Activated CD4-positive, alpha-beta T cell treated with anti-CD3 and anti-CD28 coated beads for 36 hours (primary cell): ENCODE data around the gene ERCC6L2. TPM values are rescaled to one million over a fixed set of nuclear protein-coding genes. Genes with fewer than 3 reads are reported as not detected.

ENCODE experiments used
- ATAC-seq: fragments of 200-7000 bp; cut with Tn5 transposase; one replicate; pipeline ENCODE4 v1.10.0; 2021; ENCODE audit warnings: mild to moderate bottlenecking, moderate library complexity
- CTCF ChIA-PET: fragments of 350-600 bp; sonication (Branson Sonifier 250); formaldehyde crosslinking; loops from one replicate; lab custom pipeline; 2021; ENCODE audit warnings: antibody characterized with exemption; lab: Charles Lee
- POLR2A ChIA-PET: fragments of 350-600 bp; sonication (Branson Sonifier 250); formaldehyde crosslinking; loops from one replicate; lab custom pipeline; 2021; ENCODE audit warnings: antibody characterized with exemption, inconsistent platforms; lab: Charles Lee
- DNase-seq: peaks from one replicate; pipeline ENCODE4 v3.0.0-alpha.2; 2020
- H3K27ac Mint-ChIP-seq: one replicate; pipeline ENCODE4 v1.8.0; 2021; ENCODE audit warnings: mixed read lengths
- H3K27me3 Mint-ChIP-seq: one replicate; pipeline ENCODE4 v1.8.0; 2021; ENCODE audit warnings: mixed read lengths
- H3K36me3 Mint-ChIP-seq: one replicate; pipeline ENCODE4 v1.8.0; 2021; ENCODE audit warnings: low read depth, mixed read lengths
- H3K4me1 Mint-ChIP-seq: one replicate; pipeline ENCODE4 v1.8.0; 2021; ENCODE audit warnings: mixed read lengths
- H3K4me3 Mint-ChIP-seq: one replicate; pipeline ENCODE4 v1.8.0; 2021; ENCODE audit warnings: mild to moderate bottlenecking, moderate library complexity, mixed read lengths
- H3K9me3 Mint-ChIP-seq: one replicate; pipeline ENCODE4 v1.8.0; 2021; ENCODE audit warnings: low read depth, mixed read lengths
- intact Hi-C, 2 experiments: fragments of 100-400 bp; cut with DNase I in 1 of 2; cut with micrococcal nuclease in 1 of 2; formaldehyde crosslinking; loops; one replicate each; pipeline versions ENCODE4 v1.14.2 to v1.15.1; 2022 to 2024; cut with DNase I, micrococcal nuclease
- total RNA-seq, 2 experiments: library from RNA; stranded (reverse); gene quantifications; one replicate each; pipeline ENCODE4 v1.2.3, GENCODE V29; 2021

The ERCC6L2 gene
- total RNA-seq, 2 experiments from 2014 or later, result 24.0 to 25.9 TPM

- POLR2A ChIA-PET, result no interaction called here
- no peak for ATAC-seq
- no peak for DNase-seq
- H3K9me3 Mint-ChIP-seq, result peaks cover 6% of the 10 kb centered on the region
- no peaks in the 10 kb centered on the region for H3K27me3 Mint-ChIP-seq
- CTCF ChIA-PET, result interaction anchor here (1.4 kb wide), 1 partner anchor 20 kb away, joined by 3 read pairs; no protein-coding TSS in a partner anchor
- H3K4me1 Mint-ChIP-seq, result peaks cover 9% of the 10 kb centered on the region
- H3K4me3 Mint-ChIP-seq, result no peak overlapping the region
- intact Hi-C loops, result no loop called here
- peaks cover 44% of the 10 kb centered on the region for H3K36me3 Mint-ChIP-seq
- H3K27ac Mint-ChIP-seq, result no peak overlapping the region
These were observed 5.1 kb upstream of the ERCC6L2 start for GRCh38 chr9:95870352-95870751.

- intact Hi-C loops, result no loop called here
- CTCF ChIA-PET, result interaction anchor here (1.4 kb wide), 1 partner anchor 21 kb away, joined by 3 read pairs; no protein-coding TSS in a partner anchor
- no peak for DNase-seq
- Mint-ChIP-seq H3K27ac (no peak overlapping the region), H3K4me3 (no peak overlapping the region), H3K4me1 (peaks cover 9% of the 10 kb centered on the region), H3K36me3 (peaks cover 41% of the 10 kb centered on the region), H3K9me3 (peaks cover 6% of the 10 kb centered on the region), H3K27me3 (no peaks in the 10 kb centered on the region)
- no peak for ATAC-seq
- POLR2A ChIA-PET, result no interaction called here
These were observed 4.6 kb upstream of the ERCC6L2 start for GRCh38 chr9:95870906-95871305.

GRCh38 chr9:95874303-95874988 is 1.0 kb upstream of the ERCC6L2 start:
- ChIA-PET CTCF (interaction anchor here (0.6 to 1.4 kb wide), 4 partner anchors 8 to 133 kb away, joined by 3 to 4 read pairs (median 4); no protein-coding TSS in a partner anchor), POLR2A (interaction anchor here (0.7 kb wide), 1 partner anchor 22 kb away, joined by 3 read pairs; no protein-coding TSS in a partner anchor)
- H3K4me3 Mint-ChIP-seq, result no peak overlapping the region
- H3K4me1 Mint-ChIP-seq, result peaks cover 12% of the 10 kb centered on the region
- DNase-seq, result no peak
- H3K9me3 Mint-ChIP-seq, result peaks cover 4% of the 10 kb centered on the region
- peaks cover 45% of the 10 kb centered on the region for H3K36me3 Mint-ChIP-seq
- intact Hi-C loops, result loop anchor here (2.0 kb wide), 2 partner anchors 52 to 558 kb away; partner anchors contain the start of gene FANCC (in 1 of the 2)
- no peak for ATAC-seq
- no peaks in the 10 kb centered on the region for H3K27me3 Mint-ChIP-seq
- H3K27ac Mint-ChIP-seq, result no peak overlapping the region

DNA sequence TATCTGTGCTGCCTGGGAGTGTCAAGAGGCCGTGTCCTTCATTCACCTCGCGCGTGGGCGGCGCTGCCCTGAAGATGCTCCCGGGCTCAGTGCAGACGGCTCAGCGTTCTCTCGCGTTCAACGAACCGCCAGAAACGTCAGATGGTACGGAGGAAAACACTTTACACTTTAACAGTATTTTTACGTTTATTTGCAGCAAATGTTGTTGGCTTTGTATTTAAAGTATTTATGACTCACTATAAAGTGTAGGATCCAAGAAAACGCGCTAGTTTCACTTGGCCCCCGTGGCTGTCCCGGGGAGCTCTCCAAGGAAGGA is 544 bp upstream of the ERCC6L2 start:
- peaks cover 43% of the 10 kb centered on the region for H3K36me3 Mint-ChIP-seq

GRCh38 chr9:95876138-95876444 is 600 bp downstream of the ERCC6L2 start:
- DNase-seq, result no peak
- Mint-ChIP-seq H3K27ac (no peak overlapping the region), H3K36me3 (peaks cover 32% of the 10 kb centered on the region), H3K4me1 (peaks cover 24% of the 10 kb centered on the region), H3K4me3 (no peak overlapping the region), H3K9me3 (peaks cover 2% of the 10 kb centered on the region), H3K27me3 (no peaks in the 10 kb centered on the region)
- intact Hi-C loops, result loop anchor here (1.0 to 5.0 kb wide), 8 partner anchors 141 to 901 kb away; partner anchors contain the start of genes ZNF367 (in 2 of the 2) and ZNF510 (in 1 of the 2)
- POLR2A ChIA-PET, result interaction anchor here (0.7 to 1.1 kb wide), 3 partner anchors 13 to 414 kb away, joined by 3 read pairs; no protein-coding TSS in a partner anchor
- no peak for ATAC-seq
- CTCF ChIA-PET, result interaction anchor here (0.5 to 1.3 kb wide), 4 partner anchors 15 to 1114 kb away, joined by 3 to 4 read pairs (median 4); no protein-coding TSS in a partner anchor

More for the DNA sequence above, 544 bp upstream of the ERCC6L2 start:
- H3K27me3 Mint-ChIP-seq, result no peaks in the 10 kb centered on the region
- intact Hi-C loops, result loop anchor here (1.0 to 5.0 kb wide), 14 partner anchors 23 to 902 kb away; partner anchors contain the start of genes FANCC (in 1 of the 2), ZNF367 (in 1 of the 2) and ZNF510 (in 1 of the 2)
- H3K4me1 Mint-ChIP-seq, result peaks cover 16% of the 10 kb centered on the region
- ATAC-seq, result peak; percentile 28
- POLR2A ChIA-PET, result interaction anchor here (0.7 kb wide), 1 partner anchor 602 kb away, joined by 3 read pairs; no protein-coding TSS in a partner anchor
- CTCF ChIA-PET, result interaction anchor here (0.9 to 1.2 kb wide), 2 partner anchors 9 to 14 kb away, joined by 3 to 4 read pairs; no protein-coding TSS in a partner anchor
- no peak overlapping the region for H3K4me3 Mint-ChIP-seq
- DNase-seq, result peak; percentile 83
- no peak overlapping the region for H3K27ac Mint-ChIP-seq
- peaks cover 4% of the 10 kb centered on the region for H3K9me3 Mint-ChIP-seq

GRCh38 chr9:95876595-95876994 is 1.1 kb downstream of the ERCC6L2 start:
- intact Hi-C loops, result loop anchor here (1.0 to 5.0 kb wide), 8 partner anchors 141 to 901 kb away; partner anchors contain the start of genes ZNF367 (in 2 of the 2) and ZNF510 (in 1 of the 2)
- no peak overlapping the region for H3K27ac Mint-ChIP-seq
- CTCF ChIA-PET, result interaction anchor here (0.5 to 1.3 kb wide), 5 partner anchors 14 to 235 kb away, joined by 3 to 4 read pairs (median 4); no protein-coding TSS in a partner anchor
- peaks cover 28% of the 10 kb centered on the region for H3K36me3 Mint-ChIP-seq
- ATAC-seq, result no peak
- DNase-seq, result no peak
- peaks cover 2% of the 10 kb centered on the region for H3K9me3 Mint-ChIP-seq
- H3K27me3 Mint-ChIP-seq, result no peaks in the 10 kb centered on the region
- POLR2A ChIA-PET, result interaction anchor here (1.1 kb wide), 1 partner anchor 302 kb away, joined by 3 read pairs; no protein-coding TSS in a partner anchor
- H3K4me1 Mint-ChIP-seq, result peaks cover 28% of the 10 kb centered on the region
- no peak overlapping the region for H3K4me3 Mint-ChIP-seq

DNA sequence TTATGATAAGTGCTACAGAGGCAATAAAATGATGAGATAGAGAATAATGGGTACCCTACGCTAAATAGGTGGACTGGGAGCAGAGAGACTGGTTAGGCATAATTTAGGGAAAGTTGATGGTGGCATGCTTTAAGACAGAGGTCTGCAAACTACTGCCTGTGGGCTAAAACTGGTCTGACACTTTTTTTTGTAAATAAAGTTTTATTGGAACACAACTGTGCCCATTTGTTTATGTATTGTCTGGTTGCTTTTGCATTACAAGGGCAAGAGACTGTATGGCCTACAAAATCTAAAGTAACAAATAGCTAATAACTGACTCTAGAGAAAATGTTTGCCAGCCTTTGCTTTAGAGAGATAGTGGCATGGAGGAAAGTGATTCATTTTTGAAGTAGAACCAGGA is 2.5 kb downstream of the ERCC6L2 start:
- intact Hi-C loops, result loop anchor here (5.0 kb wide), 6 partner anchors 139 to 899 kb away; partner anchors contain the start of genes ZNF367 (in 1 of the 2) and ZNF510 (in 1 of the 2)
- CTCF ChIA-PET, result interaction anchor here (1.0 kb wide), 1 partner anchor 11 kb away, joined by 3 read pairs; no protein-coding TSS in a partner anchor

GRCh38 chr9:95879591-95879990 is 4.1 kb downstream of the ERCC6L2 start:
- ChIA-PET CTCF (interaction anchor here (1.0 kb wide), 2 partner anchors 9 to 13 kb away, joined by 3 to 5 read pairs; no protein-coding TSS in a partner anchor), POLR2A (no interaction called here)
- ATAC-seq (no peak), DNase-seq (no peak)
- Mint-ChIP-seq H3K9me3 (no peaks in the 10 kb centered on the region), H3K4me3 (no peak overlapping the region), H3K4me1 (peaks cover 45% of the 10 kb centered on the region), H3K27ac (no peak overlapping the region), H3K36me3 (peaks cover 26% of the 10 kb centered on the region), H3K27me3 (no peaks in the 10 kb centered on the region)
- intact Hi-C loops, result loop anchor here (5.0 kb wide), 6 partner anchors 138 to 898 kb away; partner anchors contain the start of genes ZNF367 (in 1 of the 2) and ZNF510 (in 1 of the 2)

More for the DNA sequence above, 2.5 kb downstream of the ERCC6L2 start:
- Mint-ChIP-seq H3K27ac (no peak overlapping the region), H3K9me3 (no peaks in the 10 kb centered on the region), H3K4me3 (no peak overlapping the region), H3K27me3 (no peaks in the 10 kb centered on the region), H3K4me1 (peaks cover 39% of the 10 kb centered on the region), H3K36me3 (peaks cover 23% of the 10 kb centered on the region)
- POLR2A ChIA-PET, result no interaction called here
- no peak for ATAC-seq
- DNase-seq, result no peak

GRCh38 chr9:95880021-95880690 is 4.7 kb downstream of the ERCC6L2 start:
- no peak overlapping the region for H3K27ac Mint-ChIP-seq
- CTCF ChIA-PET, result interaction anchor here (1.0 kb wide), 2 partner anchors 8 to 13 kb away, joined by 3 to 5 read pairs; no protein-coding TSS in a partner anchor
- H3K9me3 Mint-ChIP-seq, result no peaks in the 10 kb centered on the region
- ATAC-seq (no peak), DNase-seq (no peak)
- POLR2A ChIA-PET, result no interaction called here
- H3K27me3 Mint-ChIP-seq, result no peaks in the 10 kb centered on the region
- H3K36me3 Mint-ChIP-seq, result peaks cover 32% of the 10 kb centered on the region
- no peak overlapping the region for H3K4me3 Mint-ChIP-seq
- H3K4me1 Mint-ChIP-seq, result peaks cover 49% of the 10 kb centered on the region
- intact Hi-C loops, result no loop called here

DNA sequence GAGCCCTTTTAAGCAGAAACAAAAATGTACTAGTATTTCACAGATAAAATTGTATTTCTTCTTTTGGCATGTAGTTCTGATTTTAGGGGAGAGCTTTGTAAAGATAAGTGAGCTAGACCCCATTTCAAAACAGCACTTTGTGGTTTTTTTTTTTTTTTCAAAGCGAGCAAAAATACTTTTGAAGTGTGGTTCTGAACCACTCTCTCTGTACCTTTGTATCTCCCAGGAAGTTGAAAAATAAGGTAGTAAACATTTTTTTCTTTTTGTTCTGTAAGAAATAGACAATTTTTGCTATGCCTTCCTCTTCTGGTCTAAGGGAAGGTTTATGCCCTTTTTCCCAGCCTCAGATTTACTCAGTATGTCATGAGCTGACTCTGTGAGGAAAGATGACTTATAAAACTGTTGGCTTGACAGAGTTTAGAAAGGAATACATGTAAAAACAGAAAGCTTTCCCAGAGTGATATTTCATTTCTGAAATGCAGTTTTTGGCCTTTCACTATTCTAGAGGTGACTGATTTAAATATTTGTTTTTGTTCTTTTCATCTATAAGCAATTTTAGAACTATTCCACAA is 12.5 kb downstream of the ERCC6L2 start:
- peaks cover 3% of the 10 kb centered on the region for H3K9me3 Mint-ChIP-seq
- peak; percentile 36 for ATAC-seq

More for the DNA sequence above, 12.5 kb downstream of the ERCC6L2 start:
- Mint-ChIP-seq H3K27me3 (no peaks in the 10 kb centered on the region), H3K4me1 (peaks cover 65% of the 10 kb centered on the region), H3K36me3 (peaks cover 51% of the 10 kb centered on the region), H3K27ac (peak overlapping the region; percentile 18), H3K4me3 (no peak overlapping the region)
- intact Hi-C loops, result no loop called here
- DNase-seq, result no peak
- CTCF ChIA-PET, result interaction anchor here (0.9 to 1.4 kb wide), 5 partner anchors 8 to 152 kb away, joined by 3 to 4 read pairs (median 3); partner anchors contain the start of gene ERCC6L2
- POLR2A ChIA-PET, result interaction anchor here (0.7 to 1.2 kb wide), 2 partner anchors 12 to 78 kb away, joined by 3 read pairs; partner anchors contain the start of gene ERCC6L2
